Keratinocyte (primary cell): Measurements from ENCODE around the gene EPHB2. TPM values are rescaled to one million over a fixed set of nuclear protein-coding genes. Genes with fewer than 3 reads are reported as not detected.

Source experiments
- DNase-seq: peaks from one replicate; pipeline ENCODE4 v3.0.0-alpha.2; 2011; ENCODE audit warnings: low read depth, missing footprints, low spot score
- FAIRE-seq: peaks from 2 replicates; lab custom pipeline; 2011; peaks lifted over from hg19 to GRCh38; lab: Jason Lieb, UNC
- H2AFZ ChIP-seq: 2 replicates; pipeline ENCODE4 v1.6.0; 2012; ENCODE audit warnings: low read length, control low read depth, inconsistent platforms; ENCODE audit not compliant: control insufficient read depth
- H3K27ac ChIP-seq: 2 replicates; pipeline ENCODE4 v1.5.1; 2011; ENCODE audit warnings: low read length; ENCODE audit not compliant: control insufficient read depth, insufficient read depth
- H3K27me3 ChIP-seq: 3 replicates; pipeline ENCODE4 v1.6.0; 2011; ENCODE audit warnings: low read length; ENCODE audit not compliant: control insufficient read depth, insufficient read depth; ENCODE audit errors: extremely low read depth
- H3K36me3 ChIP-seq, 2 experiments: 2 replicates in 1 of 2; 3 replicates in 1 of 2; pipeline ENCODE4 v1.5.1; 2011; ENCODE audit warnings: low read length in 2 of 2, mild to moderate bottlenecking in 1 of 2; ENCODE audit not compliant: control insufficient read depth in 2 of 2, insufficient read depth in 2 of 2; ENCODE audit errors: extremely low read depth in 1 of 2
- H3K4me1 ChIP-seq: 3 replicates; pipeline ENCODE4 v1.5.1; 2011; ENCODE audit warnings: low read length; ENCODE audit not compliant: control insufficient read depth, insufficient read depth; ENCODE audit errors: extremely low read depth
- H3K4me2 ChIP-seq: 3 replicates; pipeline ENCODE4 v1.6.0; 2011; ENCODE audit warnings: low read depth, low read length; ENCODE audit not compliant: control insufficient read depth, insufficient read depth; ENCODE audit errors: extremely low read depth
- H3K4me3 ChIP-seq, 3 experiments: fragments of 200-600 bp in 1 of 3; sonication (generic) in 1 of 3; 2 replicates in 2 of 3; 3 replicates in 1 of 3; pipeline ENCODE4 v1.5.1; 2011 to 2016; ENCODE audit warnings: low read length in 3 of 3, mild to moderate bottlenecking in 3 of 3, control low read depth in 2 of 3, inconsistent platforms in 1 of 3, low read depth in 1 of 3, mixed read lengths in 1 of 3, mixed run types in 1 of 3, moderate library complexity in 1 of 3; ENCODE audit not compliant: control insufficient read depth in 2 of 3, insufficient read depth in 2 of 3; ENCODE audit errors: extremely low read depth in 1 of 3
- H3K79me2 ChIP-seq: 2 replicates; pipeline ENCODE4 v1.6.0; 2012; ENCODE audit warnings: low read length; ENCODE audit not compliant: control insufficient read depth, insufficient read depth
- H3K9ac ChIP-seq: 3 replicates; pipeline ENCODE4 v1.6.0; 2011; ENCODE audit warnings: low read length; ENCODE audit not compliant: control insufficient read depth, insufficient read depth; ENCODE audit errors: extremely low read depth
- H3K9me1 ChIP-seq: 3 replicates; pipeline ENCODE4 v1.6.0; 2011; ENCODE audit warnings: low read length; ENCODE audit not compliant: control insufficient read depth, insufficient read depth; ENCODE audit errors: extremely low read depth
- H3K9me3 ChIP-seq: 2 replicates; pipeline ENCODE4 v1.5.1; 2012; ENCODE audit warnings: low read depth, low read length; ENCODE audit not compliant: control insufficient read depth
- H4K20me1 ChIP-seq: 3 replicates; pipeline ENCODE4 v1.6.0; 2011; ENCODE audit warnings: low read length; ENCODE audit not compliant: control insufficient read depth, insufficient read depth; ENCODE audit errors: extremely low read depth
- CTCF ChIP-seq, 3 experiments: IDR thresholded peaks in 1 of 3; conservative IDR thresholded peaks in 1 of 3; optimal IDR thresholded peaks in 1 of 3; 2 replicates in 2 of 3; 3 replicates in 1 of 3; pipeline versions ENCODE3 to v1.5.1; 2011; ENCODE audit warnings: low read length in 3 of 3, mild to moderate bottlenecking in 3 of 3, moderate library complexity in 2 of 3, control low read depth in 1 of 3, inconsistent platforms in 1 of 3; ENCODE audit not compliant: insufficient read depth in 2 of 3; ENCODE audit errors: extremely low read depth in 1 of 3
- EZH2 ChIP-seq: IDR thresholded peaks from one replicate; pipeline ENCODE4 v1.6.1; 2012; ENCODE audit warnings: inconsistent platforms, mild to moderate bottlenecking, low read length, moderate library complexity
- dilution Hi-C: fragments of 300-500 bp; cut with MboI; formaldehyde crosslinking; loops from one replicate; pipeline ENCODE4 v1.7.0; 2020; ENCODE audit warnings: low sequenced_read_pairs; ENCODE audit not compliant: extremely low pct_ligation_motif_present
- polyA plus RNA-seq, 5 experiments: library from polyadenylated mRNA; depleted of rRNA in 3 of 5; stranded (reverse) in 3 of 5; stranded (forward) in 1 of 5; unstranded in 1 of 5; fragments of >200 nt; gene quantifications; 1 replicate in 1 of 5; 2 replicates in 3 of 5; 3 replicates in 1 of 5; pipeline versions ENCODE4 v1.2.1 to v1.2.3, GENCODE V29; 2011 to 2012; ENCODE audit warnings: missing spikeins in 2 of 5, low read depth in 1 of 5, low replicate concordance in 1 of 5

EPHB2 gene
- polyA plus RNA-seq, 1 donor (not counting 4 experiments of a cell fraction or from before 2014, with no cell fraction given), result 0.10 TPM

GRCh38 chr1:22676916-22677583, 33.6 kb upstream of the EPHB2 start:
- Histone ChIP-seq H3K9ac (no peak overlapping the region), H3K27ac (no peak overlapping the region), H3K79me2 (no peaks in the 10 kb centered on the region), H3K4me3 (no peak overlapping the region), H4K20me1 (no peaks in the 10 kb centered on the region), H3K9me1 (no peaks in the 10 kb centered on the region), H3K27me3 (peaks cover 11% of the 10 kb centered on the region), H3K9me3 (no peaks in the 10 kb centered on the region), H2AFZ (no peak overlapping the region), H3K4me1 (no peaks in the 10 kb centered on the region), H3K4me2 (no peak overlapping the region), H3K36me3 (no peaks in the 10 kb centered on the region)
- no peak for FAIRE-seq
- no peak for DNase-seq
- TF ChIP-seq EZH2, result no peak
- TF ChIP-seq CTCF (optimal IDR thresholded peaks at IDR 0.05 in 1 of 3, IDR thresholded peaks at IDR 0.05 in 1 of 3, conservative IDR thresholded peaks at IDR 0.05 in 1 of 3; ENCODE audit: extremely low read depth in 1 of 3, insufficient read depth in 2 of 3, low read length in 3 of 3), result no peak
- dilution Hi-C loops, result no loop called here

- TF ChIP-seq EZH2 (no peak), CTCF (optimal IDR thresholded peaks at IDR 0.05 in 1 of 3, IDR thresholded peaks at IDR 0.05 in 1 of 3, conservative IDR thresholded peaks at IDR 0.05 in 1 of 3; ENCODE audit: extremely low read depth in 1 of 3, insufficient read depth in 2 of 3, low read length in 3 of 3) (no peak)
- dilution Hi-C loops, result no loop called here
- H4K20me1 ChIP-seq, result no peaks in the 10 kb centered on the region
- H3K9ac ChIP-seq, result no peak overlapping the region
- H3K27ac ChIP-seq, result no peak overlapping the region
- FAIRE-seq (no peak), DNase-seq (no peak)
- H3K9me3 ChIP-seq, result no peaks in the 10 kb centered on the region
- H3K4me1 ChIP-seq, result no peaks in the 10 kb centered on the region
- no peaks in the 10 kb centered on the region for H3K79me2 ChIP-seq
- H2AFZ ChIP-seq, result no peak overlapping the region
- H3K36me3 ChIP-seq, result no peaks in the 10 kb centered on the region
- H3K4me3 ChIP-seq, result no peak overlapping the region
- peaks cover 6% of the 10 kb centered on the region for H3K27me3 ChIP-seq
- no peaks in the 10 kb centered on the region for H3K9me1 ChIP-seq
- H3K4me2 ChIP-seq, result no peak overlapping the region
Observed at GRCh38 chr1:22677931-22678896, 32.4 kb upstream of the EPHB2 start.
